Fibroblast of the aortic adventitia (primary cell): ENCODE measurements around the gene LRIG1. TPM values are rescaled to one million over a fixed set of nuclear protein-coding genes. Genes with fewer than 3 reads are reported as not detected.
A peak's percentile ranks its signal among the peaks of the same experiment; 100 is the strongest.

Experiments
- DNase-seq: peaks from one replicate; pipeline ENCODE4 v3.0.0-alpha.2; 2010; ENCODE audit warnings: low read depth
- H3K4me3 ChIP-seq: 2 replicates; pipeline ENCODE4 v1.5.1; 2011; ENCODE audit warnings: low read depth, mild to moderate bottlenecking, control low read depth, low read length, moderate library complexity
- total RNA-seq: library from RNA; depleted of rRNA; stranded (reverse); fragments of >200 nt; gene quantifications from 2 replicates; pipeline ENCODE4 v1.2.3, GENCODE V29; 2012; ENCODE audit warnings: low replicate concordance
- TF ChIP-seq, protein P1 (sequence below): IDR thresholded peaks from 2 replicates; pipeline ENCODE4 v1.5.1; 2011; ENCODE audit warnings: mild to moderate bottlenecking, low read length, control low read depth, inconsistent platforms; ENCODE audit not compliant: insufficient read depth

LRIG1 gene
- total RNA-seq, 1 donor, result 26.4 TPM

DNA sequence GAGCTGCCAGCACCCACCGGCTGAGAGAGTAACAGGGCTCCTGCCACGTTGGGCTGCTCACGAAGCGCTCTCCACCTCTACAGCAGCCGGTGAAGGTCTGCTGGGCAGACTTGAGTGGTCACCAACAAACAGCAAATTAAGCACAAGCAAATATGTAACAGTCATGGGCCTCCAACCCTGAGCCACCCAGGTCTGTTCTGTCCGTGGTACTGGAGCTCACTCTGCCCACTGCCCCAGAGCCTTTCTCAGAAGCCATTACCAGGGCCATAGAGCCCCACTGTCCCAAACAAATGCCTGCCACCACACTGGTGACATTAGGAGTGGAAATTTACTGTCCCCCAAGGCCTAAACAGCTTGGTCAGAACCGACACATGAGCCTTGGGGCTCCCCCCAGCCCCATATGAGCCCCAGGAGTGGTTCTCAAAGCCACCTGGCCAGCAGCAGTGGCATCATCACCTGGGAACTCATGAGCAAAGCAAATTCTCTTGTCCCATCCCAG lies 56.6 kb downstream of the LRIG1 start:
- TF ChIP-seq, protein P1, sequence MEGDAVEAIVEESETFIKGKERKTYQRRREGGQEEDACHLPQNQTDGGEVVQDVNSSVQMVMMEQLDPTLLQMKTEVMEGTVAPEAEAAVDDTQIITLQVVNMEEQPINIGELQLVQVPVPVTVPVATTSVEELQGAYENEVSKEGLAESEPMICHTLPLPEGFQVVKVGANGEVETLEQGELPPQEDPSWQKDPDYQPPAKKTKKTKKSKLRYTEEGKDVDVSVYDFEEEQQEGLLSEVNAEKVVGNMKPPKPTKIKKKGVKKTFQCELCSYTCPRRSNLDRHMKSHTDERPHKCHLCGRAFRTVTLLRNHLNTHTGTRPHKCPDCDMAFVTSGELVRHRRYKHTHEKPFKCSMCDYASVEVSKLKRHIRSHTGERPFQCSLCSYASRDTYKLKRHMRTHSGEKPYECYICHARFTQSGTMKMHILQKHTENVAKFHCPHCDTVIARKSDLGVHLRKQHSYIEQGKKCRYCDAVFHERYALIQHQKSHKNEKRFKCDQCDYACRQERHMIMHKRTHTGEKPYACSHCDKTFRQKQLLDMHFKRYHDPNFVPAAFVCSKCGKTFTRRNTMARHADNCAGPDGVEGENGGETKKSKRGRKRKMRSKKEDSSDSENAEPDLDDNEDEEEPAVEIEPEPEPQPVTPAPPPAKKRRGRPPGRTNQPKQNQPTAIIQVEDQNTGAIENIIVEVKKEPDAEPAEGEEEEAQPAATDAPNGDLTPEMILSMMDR, result no peak
- no peak overlapping the region for H3K4me3 ChIP-seq
- DNase-seq, result no peak

DNA sequence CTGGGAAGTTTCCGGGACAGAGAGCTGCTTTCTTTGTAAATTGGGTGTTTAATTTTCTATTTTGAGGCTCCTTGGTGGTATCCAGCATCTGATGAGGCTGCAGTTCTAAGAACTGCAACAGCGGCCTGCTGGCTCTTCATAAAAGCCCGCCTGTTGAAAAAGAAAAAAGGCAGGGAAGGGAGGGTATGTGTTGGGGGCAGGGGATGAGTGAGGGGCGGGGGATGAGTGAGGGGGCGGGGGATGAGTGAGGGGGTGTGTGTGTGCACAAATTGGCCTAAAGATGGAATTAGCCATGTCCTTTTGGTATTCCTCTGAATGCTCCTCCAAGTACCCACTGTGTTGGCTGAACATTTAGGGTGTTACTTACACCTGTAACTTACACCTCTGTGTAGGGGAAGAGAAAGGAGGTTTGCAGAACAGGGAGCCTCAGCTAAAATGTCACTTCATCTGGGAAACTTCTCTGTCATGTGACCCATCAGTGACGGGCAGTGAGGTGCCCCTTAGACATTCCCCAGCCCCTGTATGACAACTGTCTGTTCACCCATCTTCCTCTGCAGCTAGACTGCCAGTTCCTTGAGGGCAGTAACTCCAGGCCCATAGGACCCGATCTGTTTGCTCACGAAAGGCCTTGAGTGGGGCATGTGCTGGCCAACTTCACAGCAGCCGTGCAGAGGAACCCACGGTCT lies 57.6 kb downstream of the LRIG1 start:
- no peak overlapping the region for H3K4me3 ChIP-seq
- DNase-seq, result no peak
- TF ChIP-seq, protein P1, result no peak

- peak; percentile 90 for DNase-seq
- TF ChIP-seq, protein P1, result no peak
- peak overlapping the region; percentile 45 for H3K4me3 ChIP-seq
These were observed 58.3 kb downstream of the LRIG1 start for GRCh38 chr3:66442254-66443117.

DNA sequence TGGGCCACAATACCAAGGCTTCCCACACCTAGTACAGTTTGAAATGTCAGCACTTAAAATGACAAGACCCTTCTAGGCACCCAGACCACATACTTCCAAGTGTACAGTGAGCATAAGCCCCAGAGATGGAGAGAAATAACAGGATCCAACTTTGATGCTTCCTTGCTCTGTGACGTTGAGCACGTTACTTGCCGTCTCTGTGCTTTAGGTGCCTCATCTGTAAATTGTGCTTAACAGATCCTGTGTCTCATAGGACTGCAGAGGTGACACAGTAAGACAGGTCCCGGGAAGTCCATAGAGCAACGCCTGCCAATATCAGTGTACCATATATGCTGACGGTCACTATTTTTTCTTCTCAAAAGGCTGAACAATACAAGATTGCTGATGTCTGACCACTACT lies 59.1 kb downstream of the LRIG1 start:
- TF ChIP-seq, protein P1, result no peak
- no peak for DNase-seq
- no peak overlapping the region for H3K4me3 ChIP-seq

DNA sequence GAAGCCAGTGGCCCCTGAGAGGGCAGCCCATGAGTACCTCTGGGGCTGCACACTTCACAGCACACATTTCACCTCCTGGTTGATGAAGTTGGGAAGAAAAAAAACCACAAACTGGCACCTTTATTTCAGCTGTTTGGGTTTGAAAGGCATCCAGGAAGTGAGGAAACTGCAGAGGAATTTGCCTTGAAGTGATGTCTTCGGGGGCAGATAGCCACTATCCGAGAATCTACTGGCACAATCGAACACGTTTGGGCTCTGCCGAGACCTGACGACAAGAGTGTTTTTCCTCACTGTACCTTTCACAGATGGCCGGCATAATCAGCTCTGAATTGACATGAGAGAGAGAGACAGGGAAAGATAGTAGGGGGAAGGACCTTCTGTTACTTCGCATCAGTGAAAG lies 59.7 kb downstream of the LRIG1 start:
- DNase-seq, result peak; percentile 55
- H3K4me3 ChIP-seq, result no peak overlapping the region
- TF ChIP-seq, protein P1, result no peak

- TF ChIP-seq, protein P1, result no peak
- peak; percentile 13 for DNase-seq
- no peak overlapping the region for H3K4me3 ChIP-seq
These were observed 61.0 kb downstream of the LRIG1 start for GRCh38 chr3:66439666-66440344.
